ENCODE measurements around the gene SLC22A23.

SLC22A23 gene

DNA sequence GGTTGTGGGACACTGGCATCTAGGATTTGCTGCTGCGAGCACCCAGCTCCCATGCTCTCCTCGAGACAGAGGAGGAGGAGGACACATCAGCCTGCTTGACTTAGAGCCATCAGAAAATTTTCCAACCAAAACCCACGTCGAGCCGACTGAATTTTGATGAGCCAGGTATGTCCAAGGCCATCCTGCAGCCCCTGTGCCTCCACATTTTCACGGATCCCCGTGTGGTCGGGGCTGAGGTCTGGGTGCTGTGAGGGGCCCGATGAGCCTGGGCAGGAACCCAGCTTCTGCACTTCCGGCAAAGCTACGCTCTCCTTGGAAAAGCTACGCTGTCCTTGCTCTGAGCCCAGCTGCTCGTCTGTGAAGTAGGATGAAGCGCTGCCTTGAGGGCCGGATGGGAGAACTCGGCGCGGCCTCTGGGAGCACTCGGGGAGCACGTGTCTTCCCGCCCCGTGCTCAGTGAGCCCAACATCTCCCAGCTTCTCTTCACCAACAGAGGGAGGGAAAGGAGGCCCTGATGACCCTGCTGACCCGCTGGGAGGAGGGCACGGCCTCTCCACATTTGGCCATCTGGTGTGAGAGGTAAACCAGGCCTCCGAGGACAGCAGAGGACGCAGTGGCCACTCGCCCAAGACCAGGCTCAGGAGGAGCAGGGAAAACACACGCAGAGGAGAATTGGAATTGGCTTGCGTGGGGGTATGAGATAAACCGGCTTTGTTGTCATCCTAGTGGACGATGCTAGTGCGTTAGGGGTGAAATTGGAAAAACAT, 164.2 kb downstream of the SLC22A23 start:
- no peak for DNase-seq (ENCODE audit: insufficient read length)

DNA sequence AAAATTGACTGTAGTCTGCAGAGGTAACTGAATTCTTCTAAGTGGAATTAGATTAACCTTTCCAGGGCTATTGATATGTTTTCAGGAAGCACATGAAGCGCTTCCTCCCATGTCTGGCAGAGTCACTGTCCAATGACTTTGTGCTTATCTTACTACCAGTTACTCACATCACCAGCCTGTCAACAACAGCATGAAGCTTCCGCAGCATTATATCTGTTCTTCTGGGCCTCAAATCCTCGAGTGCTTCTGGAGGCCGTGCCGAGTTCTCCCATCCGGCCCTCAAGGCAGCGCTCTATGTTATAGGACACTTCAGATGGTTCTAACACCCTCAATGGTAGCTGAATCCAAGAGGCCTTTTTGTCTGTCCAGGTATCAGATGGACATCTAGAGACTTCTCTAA, 164.9 kb downstream of the SLC22A23 start:
- FAIRE-seq (no peak), DNase-seq (ENCODE audit: insufficient read length) (no peak)
- no peak for TF ChIP-seq POLR2AphosphoS5 (IDR thresholded peaks at IDR 0.05; ENCODE audit: low read depth, low read length)
- no peak for TF ChIP-seq TAF1 (IDR thresholded peaks at IDR 0.05; ENCODE audit: borderline replicate concordance, low read depth, low read length)

More for the DNA sequence above, 164.2 kb downstream of the SLC22A23 start:
- TF ChIP-seq TAF1 (IDR thresholded peaks at IDR 0.05; ENCODE audit: borderline replicate concordance, low read depth, low read length) (no peak), POLR2AphosphoS5 (IDR thresholded peaks at IDR 0.05; ENCODE audit: low read depth, low read length) (no peak), POLR2A (IDR thresholded peaks at IDR 0.05; ENCODE audit: low read depth, low read length) (no peak)
- no peak for FAIRE-seq

DNA sequence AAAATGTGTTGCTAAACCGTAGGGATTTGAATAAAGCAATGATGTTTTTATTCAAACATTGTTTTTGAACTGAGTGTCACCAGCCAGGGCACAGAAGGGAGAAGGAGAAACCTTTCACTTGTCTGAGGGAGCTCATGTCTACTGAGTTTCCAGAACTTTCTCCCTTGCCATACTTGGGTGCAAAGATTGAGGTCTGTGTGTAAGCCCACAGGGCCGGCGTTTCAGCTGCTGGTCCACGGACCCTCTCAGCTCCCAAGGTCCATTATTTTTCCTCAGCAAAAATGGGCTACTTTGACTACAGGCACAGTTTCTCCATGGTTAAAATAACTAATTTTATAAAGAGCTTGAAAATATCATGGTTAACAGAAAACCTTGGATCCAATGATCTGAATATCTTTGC, 165.5 kb downstream of the SLC22A23 start:
- DNase-seq (ENCODE audit: insufficient read length) (no peak), FAIRE-seq (no peak)
- no peak for TF ChIP-seq POLR2AphosphoS5 (IDR thresholded peaks at IDR 0.05; ENCODE audit: low read depth, low read length)
- TF ChIP-seq TAF1 (IDR thresholded peaks at IDR 0.05; ENCODE audit: borderline replicate concordance, low read depth, low read length), result no peak
- TF ChIP-seq POLR2A (IDR thresholded peaks at IDR 0.05; ENCODE audit: low read depth, low read length), result no peak

DNA sequence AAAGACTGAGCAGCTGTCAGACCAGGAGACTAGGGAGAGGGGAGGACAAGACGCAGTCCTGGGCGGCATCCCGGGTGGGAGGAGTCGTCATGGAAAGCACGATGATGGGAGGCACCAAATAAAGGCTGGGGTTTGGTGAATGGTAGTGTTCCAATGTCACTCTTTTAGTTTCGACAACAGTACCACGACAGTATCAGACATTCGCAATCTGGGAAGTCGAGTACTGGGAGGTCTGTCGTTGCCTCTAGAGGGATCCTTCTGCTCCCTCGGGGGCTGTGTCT, 166.0 kb downstream of the SLC22A23 start:
- no peak for DNase-seq (ENCODE audit: insufficient read length)
- TF ChIP-seq POLR2A (IDR thresholded peaks at IDR 0.05; ENCODE audit: low read depth, low read length) (no peak), POLR2AphosphoS5 (IDR thresholded peaks at IDR 0.05; ENCODE audit: low read depth, low read length) (no peak), TAF1 (IDR thresholded peaks at IDR 0.05; ENCODE audit: borderline replicate concordance, low read depth, low read length) (no peak)
- no peak for FAIRE-seq

DNA sequence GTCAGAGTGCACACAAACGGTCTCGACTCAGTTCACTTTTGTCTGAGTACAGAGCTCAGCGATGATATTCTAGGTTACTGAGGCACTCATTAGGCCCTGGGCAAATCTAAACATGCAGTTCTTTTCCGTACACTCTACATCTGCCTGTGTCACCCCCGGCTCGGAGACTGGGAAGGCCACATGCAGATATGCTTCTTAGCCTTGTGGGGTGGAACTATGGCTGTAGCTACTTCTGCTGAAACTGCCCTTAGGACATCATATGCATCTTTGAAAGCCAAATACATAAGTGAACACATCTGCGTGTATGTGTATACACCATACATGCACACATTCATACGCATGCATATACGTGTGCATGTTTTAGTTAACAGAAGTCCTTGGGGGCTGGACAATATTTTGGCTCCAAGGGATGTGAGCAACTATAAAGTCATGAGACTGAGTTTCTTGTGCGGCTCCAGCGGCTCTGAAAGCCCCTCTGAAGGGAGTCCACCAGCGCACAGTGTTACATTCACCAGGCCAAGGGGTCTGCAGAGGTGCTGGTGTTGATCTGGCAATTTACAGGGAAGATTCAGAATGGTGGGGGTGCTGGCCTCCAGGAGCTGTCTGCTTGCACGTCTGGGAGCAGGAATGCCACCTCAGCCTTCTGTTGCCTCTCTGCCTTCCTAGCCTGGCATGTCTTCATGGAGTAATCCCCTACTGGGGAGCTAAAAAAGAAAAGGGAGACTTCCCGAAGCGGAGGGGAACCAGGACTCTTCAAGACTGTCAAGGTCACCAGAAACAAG, 166.5 kb downstream of the SLC22A23 start:
- FAIRE-seq, result no peak
- no peak for TF ChIP-seq TAF1 (IDR thresholded peaks at IDR 0.05; ENCODE audit: borderline replicate concordance, low read depth, low read length)
- TF ChIP-seq POLR2A (IDR thresholded peaks at IDR 0.05; ENCODE audit: low read depth, low read length), result no peak
- no peak for DNase-seq (ENCODE audit: insufficient read length)

DNA sequence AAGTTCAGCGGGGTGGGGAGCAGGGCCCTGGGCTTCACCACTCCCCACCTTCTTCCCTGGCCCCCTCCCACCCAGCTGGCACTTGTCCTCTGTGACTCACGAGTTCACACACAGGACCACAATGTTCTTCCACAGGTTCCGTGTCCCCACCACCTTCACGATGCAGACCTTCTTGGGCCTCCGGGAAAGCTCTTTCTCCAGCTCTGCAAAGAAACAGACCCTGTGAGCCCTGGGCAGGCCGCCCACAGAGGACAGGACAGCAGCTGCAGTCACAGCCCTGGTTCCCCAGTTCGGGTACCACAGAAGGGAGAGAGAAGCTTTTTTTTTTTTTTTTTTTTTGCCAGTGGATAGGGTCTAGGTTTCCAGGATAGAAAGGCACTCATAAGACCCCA, 167.2 kb downstream of the SLC22A23 start:
- TF ChIP-seq POLR2A (IDR thresholded peaks at IDR 0.05; ENCODE audit: low read depth, low read length) (no peak), TAF1 (IDR thresholded peaks at IDR 0.05; ENCODE audit: borderline replicate concordance, low read depth, low read length) (no peak), POLR2AphosphoS5 (IDR thresholded peaks at IDR 0.05; ENCODE audit: low read depth, low read length) (no peak)
- FAIRE-seq (no peak), DNase-seq (ENCODE audit: insufficient read length) (no peak)

DNA sequence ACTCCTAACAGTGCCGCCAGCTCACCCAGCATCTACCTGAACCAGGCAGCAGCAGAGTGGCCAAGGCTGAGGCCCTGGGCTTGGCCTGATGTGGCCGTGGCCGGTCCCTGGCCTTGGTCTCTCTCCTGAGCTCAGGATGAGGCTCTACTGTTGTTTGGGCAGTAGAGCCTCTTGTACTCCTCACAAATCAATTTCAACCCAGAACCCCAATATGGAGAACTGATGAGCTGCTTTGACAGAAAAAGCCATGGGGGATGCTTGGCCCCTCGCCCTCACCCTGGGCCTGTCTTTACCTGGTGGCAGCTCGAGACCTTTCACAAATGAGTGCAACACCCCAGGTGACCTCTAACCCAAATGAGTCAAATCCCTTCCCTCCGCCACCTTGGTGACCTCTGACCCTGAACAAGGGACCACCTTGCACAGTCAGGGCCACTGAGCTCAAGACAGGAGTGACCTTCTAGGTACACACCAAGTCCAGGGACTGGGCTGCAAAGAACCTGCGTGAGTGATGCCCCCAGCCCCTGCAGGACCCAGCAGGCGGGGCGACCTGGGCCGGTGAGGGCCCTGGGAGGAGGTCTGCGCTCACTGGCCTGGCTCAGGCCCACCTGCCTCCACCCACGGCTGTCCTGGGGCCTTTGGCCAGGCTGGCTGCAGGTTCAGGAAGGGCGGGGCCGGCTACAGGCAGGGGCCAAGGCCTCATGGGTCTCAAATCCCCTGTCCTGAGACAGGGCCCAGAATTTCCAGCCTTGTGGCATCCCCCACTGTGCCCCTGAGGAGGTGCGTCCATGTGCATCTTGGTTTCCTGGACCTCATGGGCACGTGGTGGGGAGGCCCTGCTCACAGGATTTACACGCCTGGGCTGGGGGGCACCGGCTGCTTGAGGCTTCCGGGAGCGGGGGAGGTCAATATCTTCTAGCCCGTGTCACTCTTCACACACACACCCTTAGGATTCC, 167.9 kb downstream of the SLC22A23 start:
- TF ChIP-seq POLR2AphosphoS5 (IDR thresholded peaks at IDR 0.05; ENCODE audit: low read depth, low read length) (no peak), POLR2A (IDR thresholded peaks at IDR 0.05; ENCODE audit: low read depth, low read length) (no peak), TAF1 (IDR thresholded peaks at IDR 0.05; ENCODE audit: borderline replicate concordance, low read depth, low read length) (no peak)
- FAIRE-seq (no peak), DNase-seq (ENCODE audit: insufficient read length) (no peak)

DNA sequence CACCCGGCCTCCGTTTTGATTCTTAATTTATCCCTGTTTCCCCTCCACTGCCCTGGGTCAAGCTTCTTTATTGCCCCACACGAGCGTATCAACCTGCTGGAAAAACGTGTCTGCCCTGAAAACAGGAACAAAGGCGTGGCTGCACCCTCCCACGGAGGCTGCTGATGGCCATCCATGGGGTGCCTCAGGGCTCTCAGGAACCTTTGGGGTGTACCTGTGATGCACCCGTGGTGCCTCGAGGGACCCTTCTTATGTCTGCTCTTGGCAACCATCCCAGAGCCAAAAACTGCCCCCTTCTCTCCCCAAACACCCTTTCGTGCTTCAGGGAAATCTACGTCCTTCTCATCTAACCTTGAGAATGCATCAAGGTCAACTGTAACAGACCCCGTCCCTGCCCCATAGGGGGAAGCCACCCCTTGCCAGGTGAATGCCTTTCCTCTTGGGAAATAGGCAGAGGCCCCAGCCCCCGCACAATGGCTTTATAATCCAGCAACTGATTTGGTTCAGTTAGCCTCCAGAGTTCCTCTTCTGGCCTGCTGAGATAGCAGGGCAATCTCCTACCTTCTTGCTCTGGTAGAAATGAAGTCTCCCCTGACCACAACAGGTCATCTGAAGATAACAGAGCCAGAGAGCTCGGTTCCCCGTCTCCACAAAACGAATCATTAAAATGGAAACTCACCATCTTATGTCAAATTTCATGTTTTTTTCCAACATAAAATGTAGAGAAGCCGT, 168.7 kb downstream of the SLC22A23 start:
- no peak for FAIRE-seq

DNA sequence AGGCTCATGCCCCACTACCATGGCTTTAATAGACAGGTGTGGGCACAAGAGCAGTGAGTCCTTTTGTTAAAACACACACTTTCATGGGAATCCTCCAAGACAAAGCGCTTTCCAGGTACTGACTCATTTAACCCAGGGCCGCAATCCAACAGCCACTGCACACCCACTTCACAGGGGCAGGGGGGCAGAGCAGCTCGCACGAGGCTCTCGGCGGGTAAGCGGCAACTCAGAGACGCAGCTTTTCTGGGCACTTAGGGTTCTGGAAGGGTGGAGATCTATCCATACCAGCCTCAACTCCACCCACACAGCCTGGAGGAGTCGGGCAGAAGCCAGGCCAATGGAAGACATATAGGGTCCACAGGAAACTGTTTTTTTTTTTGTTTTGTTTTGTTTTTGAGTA, 169.5 kb downstream of the SLC22A23 start:
- TF ChIP-seq TAF1 (IDR thresholded peaks at IDR 0.05; ENCODE audit: borderline replicate concordance, low read depth, low read length) (no peak), POLR2A (IDR thresholded peaks at IDR 0.05; ENCODE audit: low read depth, low read length) (no peak), POLR2AphosphoS5 (IDR thresholded peaks at IDR 0.05; ENCODE audit: low read depth, low read length) (no peak)
- DNase-seq (ENCODE audit: insufficient read length), result no peak
- no peak for FAIRE-seq

More for the DNA sequence above, 168.7 kb downstream of the SLC22A23 start:
- DNase-seq (ENCODE audit: insufficient read length), result no peak
- TF ChIP-seq POLR2AphosphoS5 (IDR thresholded peaks at IDR 0.05; ENCODE audit: low read depth, low read length) (no peak), TAF1 (IDR thresholded peaks at IDR 0.05; ENCODE audit: borderline replicate concordance, low read depth, low read length) (no peak), POLR2A (IDR thresholded peaks at IDR 0.05; ENCODE audit: low read depth, low read length) (no peak)

DNA sequence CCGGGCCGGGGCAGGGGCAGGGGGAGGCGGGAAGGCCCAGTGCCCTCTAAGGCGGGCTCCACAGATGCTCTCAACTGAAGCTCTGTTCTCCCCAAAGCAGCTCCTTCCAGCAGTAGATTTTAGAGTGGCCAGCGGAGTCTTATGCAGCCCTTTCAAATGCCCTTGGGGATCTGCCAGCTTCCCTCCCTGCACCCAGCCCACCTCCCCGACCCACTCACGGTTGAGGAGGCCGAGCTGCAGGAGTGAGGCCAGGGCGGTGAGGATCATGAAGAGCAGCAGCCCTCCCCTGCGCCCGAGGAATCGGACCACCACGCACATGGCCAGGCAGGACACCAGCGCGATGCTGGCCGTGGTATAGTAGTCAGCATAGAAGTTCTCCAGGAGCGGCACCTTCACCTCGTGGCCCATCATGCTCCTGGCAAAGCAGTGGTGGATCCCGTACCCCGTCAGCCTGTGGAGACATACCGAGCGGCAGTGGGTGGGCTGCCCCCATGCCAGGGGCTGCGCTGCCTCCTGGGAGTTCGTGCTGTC, 170.1 kb downstream of the SLC22A23 start:
- DNase-seq (ENCODE audit: insufficient read length) (no peak), FAIRE-seq (no peak)
- no peak for TF ChIP-seq TAF1 (IDR thresholded peaks at IDR 0.05; ENCODE audit: borderline replicate concordance, low read depth, low read length)
- no peak for TF ChIP-seq POLR2AphosphoS5 (IDR thresholded peaks at IDR 0.05; ENCODE audit: low read depth, low read length)
- no peak for TF ChIP-seq POLR2A (IDR thresholded peaks at IDR 0.05; ENCODE audit: low read depth, low read length)

Data from GM12892 (cell line).